ENCODE results near the gene GLS. TPM values are rescaled to one million over a fixed set of nuclear protein-coding genes. Genes with fewer than 3 reads are reported as not detected.
A peak's percentile ranks its signal among the peaks of the same experiment; 100 is the strongest.

The GLS gene
- total RNA-seq, 1 donor from 2014 or later = 160 TPM

- peaks cover 4% of the 10 kb centered on the region for H3K4me1 Mint-ChIP-seq (ENCODE audit: unreplicated experiment)
- DNase-seq (ENCODE audit: extremely low spot score, unreplicated experiment) = no peak
- no peak overlapping the region for H3K4me3 Mint-ChIP-seq
- peak overlapping the region; percentile 36 for H3K27ac Mint-ChIP-seq
- H3K9me3 Mint-ChIP-seq = no peaks in the 10 kb centered on the region
- peaks cover 3% of the 10 kb centered on the region for H3K27me3 Mint-ChIP-seq
- TF ChIP-seq CTCF (conservative IDR thresholded peaks at IDR 0.05) = no peak
- no peaks in the 10 kb centered on the region for H3K36me3 Mint-ChIP-seq
Measured at GRCh38 chr2:190837420-190837819, 43.2 kb upstream of the GLS start.

- peaks cover 3% of the 10 kb centered on the region for H3K27me3 Mint-ChIP-seq
- H3K4me3 Mint-ChIP-seq = no peak overlapping the region
- no peaks in the 10 kb centered on the region for H3K9me3 Mint-ChIP-seq
- peak overlapping the region; percentile 36 for H3K27ac Mint-ChIP-seq
- peaks cover 4% of the 10 kb centered on the region for H3K4me1 Mint-ChIP-seq (ENCODE audit: unreplicated experiment)
- no peak for TF ChIP-seq CTCF (conservative IDR thresholded peaks at IDR 0.05)
- no peak for DNase-seq (ENCODE audit: extremely low spot score, unreplicated experiment)
- H3K36me3 Mint-ChIP-seq = no peaks in the 10 kb centered on the region
Measured at GRCh38 chr2:190837952-190838361, 42.7 kb upstream of the GLS start.

DNA sequence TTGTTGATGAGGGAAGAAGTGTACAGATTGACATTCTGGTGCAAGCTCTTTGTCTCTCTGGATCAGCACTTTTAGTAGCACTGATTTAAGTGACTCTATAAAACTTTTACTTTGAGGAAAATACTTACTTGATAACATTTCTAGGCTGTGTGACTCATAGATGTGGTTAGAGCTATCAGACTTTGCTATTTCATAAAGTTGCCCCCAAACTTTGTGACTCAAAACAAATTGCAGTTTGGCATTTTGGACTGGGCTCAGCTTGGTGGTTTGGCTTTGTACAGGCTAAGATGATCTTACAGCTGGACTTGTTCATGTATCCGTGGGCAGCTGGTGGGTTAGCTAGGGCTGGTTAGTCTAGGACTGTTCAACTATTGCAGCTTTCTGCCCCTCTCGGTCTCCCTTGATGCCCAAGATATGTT lies 42.1 kb upstream of the GLS start:
- no peaks in the 10 kb centered on the region for H3K9me3 Mint-ChIP-seq
- TF ChIP-seq CTCF (conservative IDR thresholded peaks at IDR 0.05) = no peak
- H3K27me3 Mint-ChIP-seq = peaks cover 3% of the 10 kb centered on the region
- no peak overlapping the region for H3K4me3 Mint-ChIP-seq
- H3K27ac Mint-ChIP-seq = no peak overlapping the region
- peaks cover 4% of the 10 kb centered on the region for H3K4me1 Mint-ChIP-seq (ENCODE audit: unreplicated experiment)
- DNase-seq (ENCODE audit: extremely low spot score, unreplicated experiment) = no peak
- no peaks in the 10 kb centered on the region for H3K36me3 Mint-ChIP-seq

DNA sequence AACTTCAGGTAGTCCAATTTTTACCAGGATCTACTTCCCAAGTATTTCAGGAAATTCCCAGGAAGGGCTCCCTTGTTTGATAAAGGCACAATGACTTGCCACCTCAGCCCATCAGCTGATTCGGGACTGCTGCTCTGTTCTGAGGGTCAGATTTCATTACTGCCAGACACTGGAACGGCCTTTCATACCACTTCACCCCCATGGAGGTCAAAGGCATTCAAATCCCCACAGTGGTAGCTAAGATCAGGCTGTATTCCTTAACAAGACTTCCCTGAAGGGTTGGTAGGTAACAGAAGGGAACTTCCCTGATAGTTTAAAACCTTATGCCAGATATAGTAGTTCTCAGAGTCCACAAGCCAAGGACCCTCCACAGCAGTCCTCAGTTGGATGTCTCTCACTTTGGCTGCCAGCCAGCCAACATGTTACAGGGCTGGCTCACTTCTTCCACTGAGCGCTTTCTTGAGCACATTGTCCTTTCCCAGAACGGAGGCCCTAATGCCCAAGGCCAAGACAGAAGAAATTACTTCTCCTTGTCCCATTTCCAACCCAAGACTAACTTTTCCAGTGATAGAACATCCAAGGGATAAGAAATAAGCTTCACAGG lies 40.0 kb upstream of the GLS start:
- no peaks in the 10 kb centered on the region for H3K27me3 Mint-ChIP-seq
- peaks cover 4% of the 10 kb centered on the region for H3K4me1 Mint-ChIP-seq (ENCODE audit: unreplicated experiment)
- H3K36me3 Mint-ChIP-seq = no peaks in the 10 kb centered on the region
- no peaks in the 10 kb centered on the region for H3K9me3 Mint-ChIP-seq
- TF ChIP-seq CTCF (conservative IDR thresholded peaks at IDR 0.05) = no peak
- H3K27ac Mint-ChIP-seq = no peak overlapping the region
- H3K4me3 Mint-ChIP-seq = no peak overlapping the region
- no peak for DNase-seq (ENCODE audit: extremely low spot score, unreplicated experiment)

DNA sequence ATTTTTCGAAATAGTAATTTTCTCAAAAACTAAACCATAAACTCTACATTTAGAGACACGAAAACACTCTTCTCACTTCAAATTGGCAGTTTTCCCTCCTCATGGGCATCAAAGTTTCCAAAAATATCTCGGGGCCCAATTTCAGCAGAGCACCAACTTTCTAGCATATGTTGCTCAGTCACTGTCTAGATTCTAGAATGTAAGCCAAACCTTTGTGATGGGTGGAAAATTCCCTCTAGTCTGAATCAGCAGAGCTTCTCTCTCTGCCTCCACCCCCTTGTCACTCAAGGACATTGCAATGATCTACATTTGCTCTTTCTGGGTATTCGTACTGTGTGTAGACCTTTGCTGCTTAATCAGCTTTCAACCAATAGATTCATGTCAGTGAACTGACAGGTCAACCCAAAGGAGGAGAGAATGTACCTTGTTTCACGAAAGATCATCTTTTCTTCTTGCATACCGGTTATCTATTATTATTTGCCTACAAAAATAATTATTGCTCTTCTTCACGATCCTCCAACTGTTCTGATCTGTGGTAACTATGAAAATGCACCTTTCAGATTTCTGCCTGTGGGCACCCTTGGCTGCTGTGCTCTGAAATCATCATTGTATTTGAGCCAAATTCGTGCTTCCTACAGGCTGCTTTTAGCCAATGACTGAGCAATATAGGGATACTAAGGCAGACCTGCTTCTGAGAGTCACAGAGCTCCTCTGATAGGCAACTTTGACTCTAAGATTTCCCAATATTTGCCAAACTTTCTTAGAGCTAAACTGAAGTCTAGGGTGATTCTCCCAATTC lies 38.7 kb upstream of the GLS start:
- Mint-ChIP-seq H3K27me3 (no peaks in the 10 kb centered on the region), H3K4me3 (no peak overlapping the region), H3K36me3 (no peaks in the 10 kb centered on the region), H3K9me3 (no peaks in the 10 kb centered on the region), H3K4me1 (ENCODE audit: unreplicated experiment) (peaks cover 4% of the 10 kb centered on the region), H3K27ac (no peak overlapping the region)
- DNase-seq (ENCODE audit: extremely low spot score, unreplicated experiment) = no peak
- no peak for TF ChIP-seq CTCF (conservative IDR thresholded peaks at IDR 0.05)
